ENCODE data around the gene BLTP1.
"Not testable (repeated sequence)": the region's sequence is repeated elsewhere in the genome, so short reads cannot be mapped to it uniquely, and the experiment has no call there.

Gene BLTP1, protein sequence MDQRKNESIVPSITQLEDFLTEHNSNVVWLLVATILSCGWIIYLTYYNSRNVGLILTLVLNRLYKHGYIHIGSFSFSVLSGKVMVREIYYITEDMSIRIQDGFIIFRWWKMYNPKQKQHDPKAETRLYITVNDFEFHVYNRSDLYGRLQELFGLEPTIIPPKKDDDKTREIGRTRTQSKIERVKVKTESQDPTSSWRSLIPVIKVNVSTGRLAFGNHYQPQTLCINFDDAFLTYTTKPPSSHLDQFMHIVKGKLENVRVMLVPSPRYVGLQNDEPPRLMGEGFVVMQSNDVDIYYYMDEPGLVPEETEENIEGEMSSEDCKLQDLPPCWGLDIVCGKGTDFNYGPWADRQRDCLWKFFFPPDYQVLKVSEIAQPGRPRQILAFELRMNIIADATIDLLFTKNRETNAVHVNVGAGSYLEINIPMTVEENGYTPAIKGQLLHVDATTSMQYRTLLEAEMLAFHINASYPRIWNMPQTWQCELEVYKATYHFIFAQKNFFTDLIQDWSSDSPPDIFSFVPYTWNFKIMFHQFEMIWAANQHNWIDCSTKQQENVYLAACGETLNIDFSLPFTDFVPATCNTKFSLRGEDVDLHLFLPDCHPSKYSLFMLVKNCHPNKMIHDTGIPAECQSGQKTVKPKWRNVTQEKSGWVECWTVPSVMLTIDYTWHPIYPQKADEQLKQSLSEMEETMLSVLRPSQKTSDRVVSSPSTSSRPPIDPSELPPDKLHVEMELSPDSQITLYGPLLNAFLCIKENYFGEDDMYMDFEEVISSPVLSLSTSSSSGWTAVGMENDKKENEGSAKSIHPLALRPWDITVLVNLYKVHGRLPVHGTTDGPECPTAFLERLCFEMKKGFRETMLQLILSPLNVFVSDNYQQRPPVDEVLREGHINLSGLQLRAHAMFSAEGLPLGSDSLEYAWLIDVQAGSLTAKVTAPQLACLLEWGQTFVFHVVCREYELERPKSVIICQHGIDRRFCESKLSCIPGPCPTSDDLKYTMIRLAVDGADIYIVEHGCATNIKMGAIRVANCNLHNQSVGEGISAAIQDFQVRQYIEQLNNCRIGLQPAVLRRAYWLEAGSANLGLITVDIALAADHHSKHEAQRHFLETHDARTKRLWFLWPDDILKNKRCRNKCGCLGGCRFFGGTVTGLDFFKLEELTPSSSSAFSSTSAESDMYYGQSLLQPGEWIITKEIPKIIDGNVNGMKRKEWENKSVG (N-terminal part only)

DNA sequence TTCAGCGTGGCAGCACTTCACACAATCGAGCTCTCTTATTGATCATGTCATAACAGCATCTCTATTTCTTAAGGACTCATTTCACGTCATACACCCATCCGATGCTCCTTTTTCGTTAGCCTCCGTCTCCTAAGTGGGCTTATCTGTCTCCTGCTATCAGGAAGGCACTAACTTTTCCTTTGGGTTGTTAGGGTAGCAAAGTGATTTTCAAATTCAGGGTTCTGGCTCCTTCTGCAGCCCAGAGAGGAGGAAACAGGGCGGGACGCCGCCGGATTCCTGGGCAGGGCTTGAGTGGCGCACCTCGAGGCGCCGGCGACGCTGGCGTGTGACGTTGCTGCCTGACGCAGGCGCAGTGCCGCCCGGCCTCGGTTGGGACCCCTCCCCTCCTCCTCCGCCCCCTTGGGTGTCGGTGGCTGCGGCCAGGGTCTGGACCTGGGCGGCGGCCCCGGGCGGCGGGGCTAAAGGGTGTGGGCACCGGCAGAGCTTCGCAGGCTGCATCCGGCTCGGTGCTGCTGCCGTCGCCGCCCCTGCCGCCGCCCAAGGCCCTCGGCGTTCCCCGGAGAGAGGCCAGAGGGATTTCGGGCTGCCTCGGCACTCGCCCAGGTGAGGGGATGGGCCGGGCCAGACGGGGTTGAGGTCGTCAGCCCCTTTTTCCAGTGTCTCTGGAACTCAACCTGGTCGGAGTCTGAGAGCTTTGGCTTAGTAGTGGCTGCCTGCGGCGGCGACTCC lies at the start of gene BLTP1:
Gene BLTP1 (plus strand): TSS at position 350 of the 729 bp plus-strand sequence. CDS start 18,317 bp downstream, outside the sequence.
- DNase-seq = peak; percentile 60 to 66

DNA sequence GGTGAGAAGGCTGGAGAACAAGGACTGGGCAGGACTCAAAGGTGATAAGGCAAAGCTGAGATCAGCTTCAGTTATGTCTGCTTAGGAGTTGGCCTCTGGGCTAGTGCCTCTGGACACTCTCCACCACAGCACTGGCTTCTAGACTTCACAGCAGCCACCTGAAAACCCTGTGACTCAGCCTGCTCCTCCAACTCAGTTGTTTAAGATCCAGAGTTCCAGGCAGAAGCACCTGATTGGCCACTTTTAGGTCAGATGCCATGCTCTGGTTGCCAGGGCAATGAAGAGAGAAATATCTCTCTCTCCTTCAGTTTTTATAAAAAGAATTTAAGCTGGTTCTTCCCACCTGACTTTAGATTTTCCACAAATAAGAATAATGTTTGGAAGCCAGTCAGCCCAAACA lies 47.9 kb upstream of the BLTP1 start:
- no peak for DNase-seq

- peak; percentile 72 to 75 for DNase-seq
Measured at GRCh38 chr4:122107680-122108079, 44.5 kb upstream of the BLTP1 start.

DNA sequence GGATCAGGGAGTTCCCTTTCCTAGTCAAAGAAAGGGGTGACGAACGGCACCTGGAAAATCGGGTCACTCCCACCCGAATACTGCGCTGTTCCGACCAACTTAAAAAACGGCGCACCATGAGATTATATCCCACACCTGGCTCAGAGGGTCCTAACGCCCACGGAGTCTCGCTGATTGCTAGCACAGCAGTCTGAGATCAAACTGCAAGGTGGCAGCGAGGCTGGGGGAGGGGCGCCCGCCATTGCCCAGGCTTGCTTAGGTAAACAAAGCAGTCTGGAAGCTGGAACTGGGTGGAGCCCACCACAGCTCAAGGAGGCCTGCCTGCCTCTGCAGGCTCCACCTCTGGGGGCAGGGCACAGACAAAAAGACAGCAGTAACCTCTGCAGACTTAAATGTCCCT lies 41.8 kb upstream of the BLTP1 start:
- not testable (repeated sequence) for DNase-seq

- DNase-seq = peak in 1 of 2 experiments; percentile 15
Measured at GRCh38 chr4:122117743-122118142, 34.4 kb upstream of the BLTP1 start.

- DNase-seq = no peak
Measured at GRCh38 chr4:122118243-122118642, 33.9 kb upstream of the BLTP1 start.

- no peak for DNase-seq
Measured at GRCh38 chr4:122119739-122120138, 32.4 kb upstream of the BLTP1 start.

- DNase-seq = no peak
Measured at GRCh38 chr4:122121593-122121992, 30.5 kb upstream of the BLTP1 start.

DNA sequence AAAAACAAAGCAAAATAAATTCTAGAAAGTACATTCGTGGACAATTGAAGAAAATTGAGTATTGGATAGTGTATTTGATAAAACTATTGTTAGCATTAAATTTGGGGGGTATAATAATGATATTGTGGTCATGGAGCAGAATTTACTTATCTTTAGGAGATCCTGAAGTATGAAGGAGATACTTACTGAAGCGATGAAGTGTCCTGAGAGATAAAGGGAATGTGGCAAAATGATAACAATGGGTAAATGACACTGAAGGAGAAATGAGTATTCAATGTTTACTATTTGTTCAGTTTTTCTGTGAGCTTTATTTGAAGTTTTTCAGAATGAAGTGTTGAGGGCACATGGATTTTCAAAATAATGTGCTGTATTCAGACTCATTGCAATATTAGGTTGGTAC lies 30.0 kb upstream of the BLTP1 start:
- DNase-seq = no peak

DNA sequence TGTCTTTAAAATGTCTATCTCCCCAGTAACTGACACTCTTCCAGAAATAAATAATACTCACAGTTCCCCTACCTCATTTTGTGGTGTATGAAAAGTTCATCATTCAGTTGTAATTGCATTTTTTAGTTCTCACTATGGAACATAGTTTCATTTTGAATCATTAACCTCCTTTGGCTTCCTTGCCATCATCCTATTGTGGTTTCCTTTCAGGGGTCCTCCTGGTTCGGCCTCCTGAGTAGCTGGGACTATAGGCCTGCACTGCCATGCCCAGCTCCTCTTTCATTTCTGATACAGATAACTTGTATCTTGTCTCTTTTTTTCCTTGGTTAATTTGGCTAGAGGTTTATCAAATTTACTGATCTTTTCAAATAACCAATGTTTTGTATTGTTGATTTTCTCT lies 23.1 kb upstream of the BLTP1 start:
- no peak for DNase-seq

- no peak for DNase-seq
Measured at GRCh38 chr4:122131562-122132157, 20.5 kb upstream of the BLTP1 start.

DNA sequence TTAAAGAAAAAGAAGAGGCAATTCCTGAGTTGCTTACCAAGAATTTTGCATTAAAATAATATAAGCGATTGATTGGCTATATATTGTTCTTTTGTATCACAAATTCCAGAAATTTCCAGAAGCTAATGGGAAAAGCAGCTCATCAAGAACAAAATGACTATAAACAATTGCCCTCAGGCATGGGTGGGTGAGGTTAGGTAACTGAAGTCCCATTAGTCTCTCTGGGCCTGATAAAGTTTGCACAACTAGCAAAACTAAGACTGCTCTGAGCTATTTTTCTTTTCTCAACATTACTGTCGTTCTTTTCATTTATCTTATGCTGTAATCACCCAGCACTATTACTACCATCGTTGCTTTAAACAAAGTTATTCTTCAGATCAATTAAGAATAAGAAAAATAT lies 19.2 kb upstream of the BLTP1 start:
- DNase-seq = no peak

DNA sequence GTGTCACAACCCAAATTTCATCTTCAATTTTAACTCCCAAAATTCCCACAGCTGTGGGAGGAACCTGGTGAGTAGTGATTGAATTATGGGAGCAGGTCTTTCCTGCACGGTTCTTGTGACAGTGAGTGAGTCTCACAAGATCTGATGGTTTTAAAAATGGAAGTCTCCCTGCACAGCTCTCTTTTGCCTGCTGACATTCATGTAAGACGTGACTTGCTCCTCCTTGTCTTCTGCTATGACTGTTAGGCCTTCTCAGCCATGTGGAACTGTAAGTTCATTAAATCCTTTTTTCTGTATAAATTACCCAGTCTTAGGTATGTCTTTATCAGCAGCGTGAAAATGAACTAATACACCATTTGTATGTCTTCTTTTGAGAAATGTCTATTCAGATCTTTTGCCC lies 13.0 kb upstream of the BLTP1 start:
- no peak for DNase-seq

GRCh38 chr4:122140834-122141233 lies 11.3 kb upstream of the BLTP1 start:
- DNase-seq = no peak

- DNase-seq = no peak
Measured at GRCh38 chr4:122142687-122143086, 9.4 kb upstream of the BLTP1 start.

- no peak for DNase-seq
Measured at GRCh38 chr4:122146652-122147051, 5.5 kb upstream of the BLTP1 start.

DNA sequence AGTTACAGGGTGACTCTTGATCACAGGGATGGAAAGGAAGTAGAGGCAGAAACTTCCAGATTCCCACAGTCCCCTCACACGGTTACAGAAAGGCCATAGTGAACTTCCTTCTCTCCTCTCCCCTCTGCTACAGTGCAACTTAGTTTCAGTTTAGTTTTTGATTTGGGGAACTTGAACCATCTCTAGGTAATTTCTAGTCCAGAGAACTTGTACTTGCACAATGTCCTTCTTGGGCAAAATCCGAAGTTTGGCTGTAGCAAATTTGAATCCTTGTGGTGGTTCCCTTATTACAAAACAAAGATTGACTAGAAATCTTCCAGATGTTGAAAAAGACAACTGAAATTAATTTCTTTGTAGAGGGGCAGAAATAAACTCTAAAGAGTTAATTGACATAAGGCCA lies 1.2 kb upstream of the BLTP1 start:
- peak; percentile 78 for DNase-seq

- DNase-seq = peak; percentile 18 to 42
Measured at GRCh38 chr4:122152711-122153226, 638 bp downstream of the BLTP1 start.

GRCh38 chr4:122156819-122157218 lies 4.7 kb downstream of the BLTP1 start:
- DNase-seq = peak; percentile 13 to 28

GRCh38 chr4:122163301-122163700 lies 11.2 kb downstream of the BLTP1 start:
- DNase-seq = no peak

DNA sequence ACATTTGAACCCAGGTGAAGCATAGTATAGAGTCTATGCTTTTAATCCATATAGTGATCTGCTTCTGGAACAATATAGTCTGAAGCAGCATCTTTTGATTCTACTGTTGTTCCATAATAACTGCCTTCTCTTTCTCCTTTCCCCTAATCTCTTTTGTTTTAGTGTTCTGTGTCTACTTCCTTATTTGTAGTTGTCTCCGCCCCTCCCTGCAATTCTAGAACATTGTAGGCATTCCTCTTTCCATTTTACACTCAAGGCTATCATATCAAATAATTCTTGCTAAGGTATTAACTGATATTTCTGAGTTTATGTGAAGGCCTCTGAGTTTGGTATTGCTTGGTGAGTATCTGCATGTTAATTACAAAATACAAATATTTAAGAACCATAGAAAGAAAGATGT lies 11.6 kb downstream of the BLTP1 start:
- DNase-seq = no peak

DNA sequence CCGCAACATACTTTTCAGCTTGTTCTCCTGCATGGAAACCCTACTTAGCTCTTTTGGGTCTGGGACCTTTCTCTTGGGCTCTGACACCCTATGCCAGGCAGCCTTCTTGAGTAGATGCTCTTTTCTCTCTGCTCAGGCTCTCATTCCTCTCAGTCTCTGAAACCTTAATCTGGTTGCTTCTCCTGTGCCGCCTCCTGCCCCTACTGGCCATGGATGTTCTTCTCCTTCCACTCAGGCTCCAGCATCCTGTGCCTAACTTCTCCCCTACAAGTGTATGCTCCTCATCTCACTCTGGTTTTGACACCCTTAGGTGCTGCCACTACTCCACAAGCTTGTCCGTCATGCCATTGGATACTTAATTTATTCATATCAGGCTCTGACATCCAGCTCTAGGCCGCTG lies 15.2 kb downstream of the BLTP1 start:
- no peak for DNase-seq

Data from AML-193 (cell line).